IMR-90 (cell line): ENCODE results near the gene ATP6V0C. TPM values are rescaled to one million over a fixed set of nuclear protein-coding genes. Genes with fewer than 3 reads are reported as not detected.
A peak's percentile ranks its signal among the peaks of the same experiment; 100 is the strongest.

Experiments used
- ATAC-seq: fragments of 200-7000 bp; cut with Tn5 transposase; 2 replicates; pipeline ENCODE4 v1.9.1; 2020; ENCODE audit warnings: low read depth, mild to moderate bottlenecking, moderate library complexity
- BruUV-seq: library from RNA; stranded (reverse); fragments of 400-500 nt; replicated peaks from 2 replicates; lab custom pipeline; 2021; lab: Mats Ljungman, UMichigan
- CTCF ChIA-PET: fragments of 300-600 bp; formaldehyde crosslinking; extraction: SDS; loops from one replicate; lab custom pipeline; 2021; ENCODE audit warnings: antibody characterized with exemption; lab: Yijun Ruan, JAX
- POLR2A ChIA-PET: fragments of 300-600 bp; sonication (Branson Sonifier 250); formaldehyde crosslinking; loops from one replicate; lab custom pipeline; 2022; ENCODE audit warnings: antibody characterized with exemption; ENCODE audit not compliant: unreplicated experiment; lab: Charles Lee
- DNase-seq: peaks from one replicate; pipeline ENCODE4 v3.0.0; 2013
- H2AFZ ChIP-seq: replicated peaks from 2 replicates; pipeline ENCODE3; 2013; ENCODE audit warnings: low read length, mild to moderate bottlenecking; ENCODE audit not compliant: poor library complexity
- H2AK5ac ChIP-seq: 2 replicates; pipeline ENCODE4 v1.6.1; 2013; ENCODE audit warnings: low read depth, low read length, inconsistent platforms
- H2AK9ac ChIP-seq: replicated peaks from 2 replicates; pipeline ENCODE3; 2013; ENCODE audit warnings: mild to moderate bottlenecking, low read depth, low read length, moderate library complexity; ENCODE audit not compliant: poor library complexity
- H2BK120ac ChIP-seq: 2 replicates; pipeline ENCODE4 v1.6.1; 2013; ENCODE audit warnings: low read depth, low read length, inconsistent platforms
- H2BK15ac ChIP-seq: 3 replicates; pipeline ENCODE4 v1.6.1; 2013; ENCODE audit warnings: low read depth, low read length, inconsistent platforms
- H2BK20ac ChIP-seq: 2 replicates; pipeline ENCODE4 v1.6.1; 2013; ENCODE audit warnings: low read depth, mild to moderate bottlenecking, inconsistent platforms, low read length, moderate library complexity
- H2BK5ac ChIP-seq: 2 replicates; pipeline ENCODE4 v1.6.1; 2013; ENCODE audit warnings: mild to moderate bottlenecking, low read depth, low read length, inconsistent platforms; ENCODE audit not compliant: poor library complexity, severe bottlenecking
- H3K14ac ChIP-seq: replicated peaks from 2 replicates; pipeline ENCODE4 v1.6.1; 2013; ENCODE audit warnings: low read depth, low read length, inconsistent platforms
- H3K18ac ChIP-seq: 2 replicates; pipeline ENCODE4 v1.6.1; 2013; ENCODE audit warnings: low read depth, low read length, control low read depth
- H3K23ac ChIP-seq: 2 replicates; pipeline ENCODE4 v1.6.1; 2013; ENCODE audit warnings: low read depth, low read length, inconsistent platforms
- H3K27ac ChIP-seq: 2 replicates; pipeline ENCODE4 v1.5.1; 2013; ENCODE audit warnings: mild to moderate bottlenecking, control low read depth, low read length; ENCODE audit not compliant: insufficient read depth
- H3K27me3 ChIP-seq: 2 replicates; pipeline ENCODE4 v1.6.1; 2013; ENCODE audit warnings: low read length; ENCODE audit not compliant: control insufficient read depth, insufficient read depth
- H3K36me3 ChIP-seq: 2 replicates; pipeline ENCODE4 v1.6.1; 2013; ENCODE audit warnings: low read length, mixed read lengths; ENCODE audit not compliant: control insufficient read depth, insufficient read depth
- H3K4ac ChIP-seq: 2 replicates; pipeline ENCODE4 v1.6.1; 2013; ENCODE audit warnings: low read depth, low read length, inconsistent platforms
- H3K4me1 ChIP-seq: 2 replicates; pipeline ENCODE4 v1.6.1; 2013; ENCODE audit warnings: low read length, mixed read lengths; ENCODE audit not compliant: control insufficient read depth, insufficient read depth
- H3K4me2 ChIP-seq: 2 replicates; pipeline ENCODE4 v1.6.1; 2013; ENCODE audit warnings: low read depth, mild to moderate bottlenecking, control low read depth, low read length, moderate library complexity
- H3K4me3 ChIP-seq: 2 replicates; pipeline ENCODE4 v1.5.1; 2013; ENCODE audit warnings: low read depth, mild to moderate bottlenecking, control low read depth, low read length, moderate library complexity; ENCODE audit not compliant: insufficient read depth
- H3K56ac ChIP-seq: 2 replicates; pipeline ENCODE4 v1.6.1; 2013; ENCODE audit warnings: low read length, inconsistent platforms; ENCODE audit not compliant: insufficient read depth; ENCODE audit errors: extremely low read depth
- H3K79me1 ChIP-seq, 2 experiments: 2 replicates each; pipeline ENCODE4 v1.6.1; 2013; ENCODE audit warnings: low read length in 2 of 2, inconsistent platforms in 1 of 2, low read depth in 1 of 2
- H3K9ac ChIP-seq: 2 replicates; pipeline ENCODE4 v1.6.1; 2013; ENCODE audit warnings: low read depth, low read length, control low read depth
- H3K9me1 ChIP-seq: 2 replicates; pipeline ENCODE4 v1.6.1; 2013; ENCODE audit warnings: low read length, inconsistent platforms; ENCODE audit not compliant: insufficient read depth
- H3K9me3 ChIP-seq: 2 replicates; pipeline ENCODE4 v1.6.1; 2013; ENCODE audit warnings: low read length; ENCODE audit not compliant: control insufficient read depth, insufficient read depth
- H4K20me1 ChIP-seq: 2 replicates; pipeline ENCODE4 v1.6.1; 2013; ENCODE audit warnings: low read length, inconsistent platforms; ENCODE audit not compliant: insufficient read depth
- H4K5ac ChIP-seq: 2 replicates; pipeline ENCODE4 v1.6.1; 2013; ENCODE audit warnings: mild to moderate bottlenecking, low read depth, low read length, control low read depth
- H4K8ac ChIP-seq, 2 experiments: 2 replicates each; pipeline ENCODE4 v1.6.1; 2013; ENCODE audit warnings: low read depth in 2 of 2, low read length in 2 of 2, control low read depth in 1 of 2, inconsistent platforms in 1 of 2
- H4K91ac ChIP-seq: 2 replicates; pipeline ENCODE4 v1.6.1; 2013; ENCODE audit warnings: low read depth, low read length, inconsistent platforms; ENCODE audit not compliant: insufficient read depth
- CHD1 ChIP-seq: IDR thresholded peaks from 2 replicates; pipeline ENCODE4 v1.6.1; 2012; ENCODE audit warnings: low read depth, low read length, improper control_type of control experiment
- NFE2L2 ChIP-seq: fragments of 150-350 bp; IDR thresholded peaks from 2 replicates; pipeline ENCODE4 v1.6.1; 2016; ENCODE audit warnings: low read depth, mild to moderate bottlenecking, low read length
- POLR2A ChIP-seq: IDR thresholded peaks from 2 replicates; pipeline ENCODE4 v1.6.1; 2012; ENCODE audit warnings: mild to moderate bottlenecking, low read depth, low read length
- WGBS, 2 experiments: methylation state at CpG; one replicate each; pipeline versions ENCODE4 v1.1.5 to v1.1.7; 2013; ENCODE audit warnings: missing lambda C conversion rate in 2 of 2; ENCODE audit not compliant: insufficient read length in 1 of 2; ENCODE audit errors: extremely low coverage in 2 of 2; 5-methylcytosine and 5-hydroxymethylcytosine counted together
- dilution Hi-C: fragments of 300-500 bp; cut with HindIII; formaldehyde crosslinking; loops from one replicate; pipeline ENCODE4 v1.14.3; 2018; ENCODE audit warnings: low sequenced_read_pairs; ENCODE audit not compliant: unreplicated experiment
- in situ Hi-C: fragments of 300-500 bp; cut with MboI; formaldehyde crosslinking; loops from 3 replicates; pipeline ENCODE4 v1.14.3; 2019; ENCODE audit warnings: low sequenced_read_pairs, inconsistent platforms, mixed read lengths
- intact Hi-C: fragments of 100-400 bp; cut with micrococcal nuclease; formaldehyde crosslinking; loops from 2 replicates; pipeline ENCODE4 v1.10.0; 2022
- polyA plus RNA-seq, 3 experiments: library from polyadenylated mRNA; depleted of rRNA; stranded (reverse); fragments of >200 nt; gene quantifications; 2 replicates each; pipeline ENCODE4 v1.2.3, GENCODE V29; 2012; ENCODE audit warnings: low replicate concordance in 1 of 3
- total RNA-seq: library from RNA; depleted of rRNA; stranded (reverse); fragments of >200 nt; gene quantifications from 2 replicates; pipeline ENCODE4 v1.2.3, GENCODE V29; 2012

ATP6V0C gene
- total and polyA plus RNA-seq, 2 of the 4 experiments (the other 2 are of a cell fraction), result 8.4 to 107 TPM

- H2AK5ac ChIP-seq, result peak overlapping the region; percentile 23; the same call in 1 of the 2 replicates
- H3K4me1 ChIP-seq, result peaks cover 18% of the 10 kb centered on the region
- ATAC-seq, result no peak
- TF ChIP-seq POLR2A (no peak), CHD1 (no peak), NFE2L2 (no peak)
- H4K20me1 ChIP-seq, result peaks cover 25% of the 10 kb centered on the region
- H3K56ac ChIP-seq, result no peak overlapping the region
- H2AFZ ChIP-seq, result peak overlapping the region; percentile 69
- H3K9me1 ChIP-seq, result peaks cover 3% of the 10 kb centered on the region; the same call in 1 of the 2 replicates
- CTCF ChIA-PET, result no interaction called here
- H2BK20ac ChIP-seq, result no peak overlapping the region
- no peak overlapping the region; the same call in 1 of the 2 replicates for H3K27ac ChIP-seq
- H3K79me1 ChIP-seq, result peaks cover 10 to 50% of the 10 kb centered on the region in 2 experiments; a peak in 3 of 4 replicates
- in situ Hi-C loops (no loop called here), intact Hi-C loops (no loop called here), dilution Hi-C loops (no loop called here)
- POLR2A ChIA-PET, result no interaction called here
- no peaks in the 10 kb centered on the region for H3K9me3 ChIP-seq
- H3K23ac ChIP-seq, result no peak overlapping the region
- H3K4ac ChIP-seq, result no peak overlapping the region
- DNase-seq, result no peak
- no peak overlapping the region for H4K8ac ChIP-seq
- peak overlapping the region; percentile 29; the same call in 1 of the 2 replicates for H3K4me3 ChIP-seq
- H3K4me2 ChIP-seq, result peak overlapping the region; percentile 68
- no peak overlapping the region for H2BK5ac ChIP-seq
- H3K36me3 ChIP-seq, result no peaks in the 10 kb centered on the region
- H2BK120ac ChIP-seq, result no peak overlapping the region
- no peak overlapping the region for H2BK15ac ChIP-seq
- H4K91ac ChIP-seq, result no peak overlapping the region
- H4K5ac ChIP-seq, result no peak overlapping the region
- BruUV-seq, result no TSS peak
- H3K18ac ChIP-seq, result no peak overlapping the region
- 16% methylated on average over 12 of the region's 49 CpGs; no CpG with 5 or more reads in 1 of the 2 experiments for WGBS, 2 experiments
- H2AK9ac ChIP-seq, result peak overlapping the region; percentile 17
- no peak overlapping the region for H3K9ac ChIP-seq
- no peaks in the 10 kb centered on the region; the same call in 1 of the 2 replicates for H3K27me3 ChIP-seq
- no peak overlapping the region for H3K14ac ChIP-seq
Observed at GRCh38 chr16:2473446-2473926, 40.3 kb upstream of the ATP6V0C start.
